Midbrain (tissue), 1 donor: ENCODE results near the gene OTUB1.

Experiments used
- DNase-seq: peaks from one replicate; lab custom pipeline; 2025; lab: John Stamatoyannopoulos, UW

Gene OTUB1

GRCh38 chr11:63974259-63975143, 11.7 kb upstream of the OTUB1 start, which contains the start of gene COX8A:
TSS of gene COX8A (plus strand) at chr11:63974620. CDS start at chr11:63974681, 61 bp downstream.
- peak; percentile 100 for DNase-seq

- DNase-seq, result no peak
Measured at GRCh38 chr11:63978551-63979239, 7.5 kb upstream of the OTUB1 start.

GRCh38 chr11:63979426-63979825, 6.8 kb upstream of the OTUB1 start:
- DNase-seq, result no peak

- DNase-seq, result no peak
Measured at GRCh38 chr11:63985812-63986155, 454 bp upstream of the OTUB1 start.

- DNase-seq, result no peak
Measured at GRCh38 chr11:63986932-63987513, 785 bp downstream of the OTUB1 start.

GRCh38 chr11:63991558-63991957, 5.3 kb downstream of the OTUB1 start:
- no peak for DNase-seq

GRCh38 chr11:63993100-63993499, 6.9 kb downstream of the OTUB1 start:
- DNase-seq, result no peak

- no peak for DNase-seq
Measured at GRCh38 chr11:63993993-63994392, 7.8 kb downstream of the OTUB1 start.

GRCh38 chr11:63996512-63996911, 10.3 kb downstream of the OTUB1 start:
- DNase-seq, result no peak

- no peak for DNase-seq
Measured at GRCh38 chr11:63997104-63997700, 11.0 kb downstream of the OTUB1 start.

GRCh38 chr11:63997801-63998337, 11.6 kb downstream of the OTUB1 start:
- DNase-seq, result no peak

- DNase-seq, result no peak
Measured at GRCh38 chr11:63998558-63999348, 12.5 kb downstream of the OTUB1 start.

GRCh38 chr11:63999349-64000025, 13.2 kb downstream of the OTUB1 start:
- DNase-seq, result no peak

- peak; percentile 62 for DNase-seq
Measured at GRCh38 chr11:64000026-64000739, 13.9 kb downstream of the OTUB1 start.

- no peak for DNase-seq
Measured at GRCh38 chr11:64000740-64001483, 14.7 kb downstream of the OTUB1 start.

GRCh38 chr11:64001484-64002420, 15.5 kb downstream of the OTUB1 start:
- no peak for DNase-seq

- DNase-seq, result no peak
Measured at GRCh38 chr11:64003807-64004589, 17.8 kb downstream of the OTUB1 start.
